T-helper 9 cell (primary cell): Measurements from ENCODE around the gene ADAMTS12.

Source experiments
- DNase-seq: peaks from one replicate; pipeline ENCODE4 v3.0.0-alpha.2; 2020

Gene ADAMTS12

GRCh38 chr5:33801292-33801691 lies 90.5 kb downstream of the ADAMTS12 start:
- no peak for DNase-seq

GRCh38 chr5:33800241-33800950 lies 91.4 kb downstream of the ADAMTS12 start:
- DNase-seq, result no peak

GRCh38 chr5:33795496-33795895 lies 96.3 kb downstream of the ADAMTS12 start:
- DNase-seq, result no peak

- DNase-seq, result no peak
Measured at GRCh38 chr5:33794550-33795181, 97.1 kb downstream of the ADAMTS12 start.

- DNase-seq, result no peak
Measured at GRCh38 chr5:33793836-33794549, 97.8 kb downstream of the ADAMTS12 start.

- no peak for DNase-seq
Measured at GRCh38 chr5:33793276-33793675, 98.5 kb downstream of the ADAMTS12 start.

GRCh38 chr5:33792559-33792958 lies 99.2 kb downstream of the ADAMTS12 start:
- DNase-seq, result no peak

GRCh38 chr5:33789567-33789957 lies 102.2 kb downstream of the ADAMTS12 start:
- DNase-seq, result no peak

GRCh38 chr5:33788922-33789566 lies 102.7 kb downstream of the ADAMTS12 start:
- DNase-seq, result no peak

GRCh38 chr5:33785571-33785970 lies 106.2 kb downstream of the ADAMTS12 start:
- DNase-seq, result no peak

- DNase-seq, result no peak
Measured at GRCh38 chr5:33781286-33781685, 110.5 kb downstream of the ADAMTS12 start.

GRCh38 chr5:33776151-33776660 lies 115.6 kb downstream of the ADAMTS12 start:
- DNase-seq, result no peak

- no peak for DNase-seq
Measured at GRCh38 chr5:33774341-33774740, 117.4 kb downstream of the ADAMTS12 start.

GRCh38 chr5:33772380-33772897 lies 119.4 kb downstream of the ADAMTS12 start:
- no peak for DNase-seq

GRCh38 chr5:33769968-33770367 lies 121.8 kb downstream of the ADAMTS12 start:
- no peak for DNase-seq

- no peak for DNase-seq
Measured at GRCh38 chr5:33769196-33769595, 122.6 kb downstream of the ADAMTS12 start.

GRCh38 chr5:33766023-33766422 lies 125.8 kb downstream of the ADAMTS12 start:
- no peak for DNase-seq

GRCh38 chr5:33764786-33765185 lies 127.0 kb downstream of the ADAMTS12 start:
- DNase-seq, result no peak

- no peak for DNase-seq
Measured at GRCh38 chr5:33763435-33763834, 128.4 kb downstream of the ADAMTS12 start.

- DNase-seq, result no peak
Measured at GRCh38 chr5:33762859-33763258, 128.9 kb downstream of the ADAMTS12 start.

- DNase-seq, result no peak
Measured at GRCh38 chr5:33761139-33761538, 130.7 kb downstream of the ADAMTS12 start.

- DNase-seq, result no peak
Measured at GRCh38 chr5:33758737-33759136, 133.1 kb downstream of the ADAMTS12 start.

GRCh38 chr5:33756491-33756890 lies 135.3 kb downstream of the ADAMTS12 start:
- no peak for DNase-seq
